Amniotic stem cell (primary cell): ENCODE data around the gene TMEM236.

Experiments used
- DNase-seq: peaks from one replicate; lab custom pipeline; 2025; lab: John Stamatoyannopoulos, UW

Gene TMEM236

DNA sequence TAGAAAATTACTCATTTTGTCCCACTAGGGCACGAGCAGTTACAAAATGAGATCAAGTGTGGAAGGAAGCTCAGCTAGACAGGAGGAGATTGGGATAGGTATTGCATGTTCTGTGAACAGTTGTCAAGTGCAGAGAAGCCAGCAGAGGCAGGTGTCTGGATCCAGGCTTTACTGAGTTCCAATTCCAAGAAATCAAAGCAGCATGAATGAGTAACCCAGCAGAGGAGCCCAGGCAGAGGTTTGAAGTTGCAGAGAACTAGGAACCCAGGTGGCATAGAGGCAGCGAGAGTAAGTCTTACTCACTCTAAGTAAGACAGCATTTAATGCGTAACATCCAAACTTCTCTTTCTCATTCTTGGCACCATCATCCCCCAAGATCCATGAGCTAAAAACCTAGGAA, 68.9 kb downstream of the TMEM236 start:
- no peak for DNase-seq

DNA sequence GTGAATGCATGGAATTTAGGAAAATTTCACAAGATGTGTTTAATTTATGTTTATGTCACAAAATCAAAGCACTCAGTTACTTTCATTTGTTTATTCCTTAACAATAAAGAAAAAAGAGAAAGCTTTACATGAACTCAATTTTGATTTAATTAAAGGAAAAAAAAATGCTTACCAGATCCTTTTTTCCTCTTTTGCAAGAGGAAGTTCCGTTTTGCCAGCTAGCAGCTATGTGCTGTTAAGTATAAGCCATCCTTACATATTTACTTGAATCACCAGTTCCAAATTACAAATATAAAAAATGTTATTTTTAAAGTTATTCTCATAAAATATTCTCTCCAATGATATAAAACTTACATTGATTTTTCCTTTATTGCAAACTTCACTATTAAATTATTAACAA, 69.9 kb downstream of the TMEM236 start:
- DNase-seq, result no peak

DNA sequence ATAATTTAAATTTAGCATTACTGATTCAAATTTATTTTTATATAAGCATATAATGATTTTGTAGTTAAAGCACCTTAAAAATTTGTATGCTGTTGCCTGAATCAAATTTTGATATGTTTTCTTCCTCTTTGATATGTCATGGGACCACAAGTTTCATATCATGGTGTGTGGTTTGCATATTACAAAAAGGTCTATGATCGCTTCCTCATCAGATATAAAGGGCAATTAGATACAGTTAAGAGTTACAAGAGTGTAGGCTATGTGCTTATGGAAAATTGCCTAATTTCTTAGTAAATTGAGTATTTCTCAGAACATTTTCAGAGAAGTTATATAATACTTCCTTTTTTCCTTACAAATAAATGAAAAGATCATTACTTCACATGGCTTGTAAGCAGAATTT, 79.3 kb downstream of the TMEM236 start:
- DNase-seq, result no peak

DNA sequence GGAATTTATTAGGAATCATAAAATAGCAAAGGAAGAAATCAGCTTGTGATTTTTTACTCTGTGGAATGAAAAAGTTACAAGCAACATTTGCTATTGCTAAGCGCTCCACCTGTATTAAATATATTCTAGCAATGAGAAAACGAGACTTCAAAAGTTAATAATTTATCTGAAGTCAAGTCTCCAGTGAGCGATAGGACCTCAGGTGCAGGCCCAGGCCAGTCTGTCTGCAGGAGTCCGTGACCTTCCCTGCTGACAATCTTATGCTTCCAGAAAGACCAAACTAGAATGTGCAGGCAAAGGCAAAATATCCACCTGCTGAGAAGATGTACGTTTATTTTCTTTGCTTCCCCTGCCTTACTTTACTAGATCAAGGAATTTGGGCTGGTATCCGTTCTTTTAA, 79.9 kb downstream of the TMEM236 start:
- DNase-seq, result no peak

DNA sequence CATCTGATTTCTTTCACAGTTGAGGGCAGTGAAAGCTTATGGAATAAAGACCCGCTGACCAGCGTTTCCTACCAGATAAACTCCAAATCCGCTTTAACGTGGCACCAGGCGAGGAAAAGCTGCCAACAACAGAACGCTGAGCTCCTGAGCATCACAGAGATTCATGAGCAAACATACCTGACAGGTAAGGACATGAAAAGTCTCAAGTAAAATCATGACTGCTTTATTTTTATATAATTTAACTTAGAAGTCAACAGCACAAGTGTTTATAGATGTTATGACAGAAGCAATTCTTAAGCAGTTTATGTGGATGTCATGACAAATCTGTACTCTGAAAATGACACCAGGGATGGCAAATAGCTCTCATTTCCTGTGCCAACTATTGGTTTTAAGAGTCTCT, 81.7 kb downstream of the TMEM236 start:
- no peak for DNase-seq

DNA sequence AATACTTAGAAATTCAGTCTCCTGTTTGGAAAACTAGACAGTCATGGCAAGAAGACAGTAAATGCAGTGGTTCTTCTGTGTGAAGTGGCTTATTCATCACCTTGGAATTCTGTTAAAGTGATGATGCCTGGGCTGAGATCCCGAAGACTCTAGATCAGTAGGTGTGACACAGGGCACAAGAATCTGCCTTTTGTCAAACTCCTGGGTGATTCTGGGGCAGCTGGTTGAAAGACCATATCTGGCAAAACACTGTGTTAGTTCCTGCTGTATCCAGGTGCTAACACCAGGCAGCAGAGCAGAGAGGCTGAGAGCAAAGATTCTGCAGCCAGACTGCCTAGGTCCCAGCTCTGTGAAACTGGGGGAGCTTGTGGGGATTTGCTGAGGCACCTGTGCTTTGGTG, 83.7 kb downstream of the TMEM236 start:
- DNase-seq, result peak; percentile 68

DNA sequence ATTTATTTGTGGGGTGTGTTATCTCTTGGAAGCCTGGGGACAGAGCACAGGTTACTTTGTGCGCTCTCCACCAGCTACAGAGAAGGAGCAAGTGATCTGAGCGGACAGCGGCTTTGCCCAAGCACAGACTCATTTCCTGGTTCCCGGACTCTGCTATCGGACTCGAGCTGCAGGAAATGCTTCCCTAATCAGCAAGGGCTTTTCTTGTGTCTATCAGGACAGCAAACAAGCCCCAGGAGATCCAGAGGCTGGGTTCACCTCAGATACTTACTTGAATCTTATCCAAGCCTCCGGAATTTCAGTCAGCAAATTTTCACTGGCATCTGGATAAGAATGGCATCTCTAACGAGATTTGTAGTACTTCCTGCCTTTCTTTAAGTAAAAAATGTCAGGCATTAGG, 84.9 kb downstream of the TMEM236 start:
- DNase-seq, result peak; percentile 25

DNA sequence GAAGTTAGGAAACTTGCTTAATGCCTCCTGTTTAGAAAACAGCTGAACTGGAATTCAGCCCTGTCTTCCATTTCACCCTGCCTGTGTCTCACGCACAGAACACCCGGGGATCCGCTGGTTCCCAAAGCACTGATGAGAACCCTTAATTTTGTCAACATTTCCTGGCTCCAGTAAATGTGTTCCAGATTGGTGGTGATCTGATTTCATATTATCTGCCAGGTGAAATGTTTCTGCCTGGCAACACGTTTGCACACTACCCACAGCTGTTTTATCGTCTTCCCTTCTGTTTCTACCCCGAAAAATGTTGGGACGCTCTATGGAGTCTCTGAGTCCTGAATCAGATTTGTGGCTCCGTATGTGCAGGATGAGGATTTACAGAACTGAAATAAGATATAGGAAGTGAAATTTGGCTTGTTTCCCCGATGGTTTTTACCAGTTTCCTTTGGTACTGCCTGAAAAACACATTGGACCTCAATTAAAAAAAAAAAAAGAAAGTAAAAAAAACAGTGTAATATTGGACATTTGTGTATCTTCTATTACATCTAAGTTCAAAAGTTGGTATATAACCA, 86.2 kb downstream of the TMEM236 start:
- DNase-seq, result no peak

DNA sequence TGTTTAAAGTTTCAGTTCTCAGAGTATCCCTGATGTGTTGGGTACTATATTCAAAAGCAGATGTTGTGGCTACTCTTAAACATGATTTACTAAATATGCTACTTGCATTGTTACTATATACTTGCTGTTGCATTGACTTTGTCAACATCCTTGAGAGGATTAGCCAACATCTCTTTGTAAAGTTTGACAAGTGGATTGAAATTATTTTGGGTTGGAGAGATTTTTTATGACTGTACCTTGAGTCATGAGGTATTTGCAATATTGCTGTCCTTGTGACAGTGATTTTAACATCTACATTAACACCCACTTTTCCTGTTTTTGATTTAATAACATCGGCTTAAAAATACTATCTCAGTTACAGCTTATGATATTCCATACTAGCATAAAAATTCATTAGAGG, 89.0 kb downstream of the TMEM236 start:
- no peak for DNase-seq

DNA sequence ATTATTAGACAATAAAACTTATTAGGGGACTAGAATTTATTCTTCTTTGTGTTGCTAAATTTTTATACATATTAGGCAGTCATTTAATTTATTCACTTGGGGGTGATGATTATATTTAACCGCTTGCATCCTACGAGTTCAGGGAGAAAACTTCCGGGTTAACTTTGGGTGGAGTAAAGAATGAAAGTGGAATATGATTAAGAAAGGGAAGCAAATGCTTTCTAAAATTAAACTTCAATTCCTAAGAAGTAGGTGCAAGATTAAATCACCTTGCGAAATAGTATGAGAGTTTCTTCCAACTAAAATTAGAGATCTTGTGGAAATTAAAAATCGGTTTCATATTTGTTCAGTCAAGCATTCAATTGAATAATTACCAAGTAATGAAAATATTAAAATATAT, 90.6 kb downstream of the TMEM236 start:
- DNase-seq, result no peak

DNA sequence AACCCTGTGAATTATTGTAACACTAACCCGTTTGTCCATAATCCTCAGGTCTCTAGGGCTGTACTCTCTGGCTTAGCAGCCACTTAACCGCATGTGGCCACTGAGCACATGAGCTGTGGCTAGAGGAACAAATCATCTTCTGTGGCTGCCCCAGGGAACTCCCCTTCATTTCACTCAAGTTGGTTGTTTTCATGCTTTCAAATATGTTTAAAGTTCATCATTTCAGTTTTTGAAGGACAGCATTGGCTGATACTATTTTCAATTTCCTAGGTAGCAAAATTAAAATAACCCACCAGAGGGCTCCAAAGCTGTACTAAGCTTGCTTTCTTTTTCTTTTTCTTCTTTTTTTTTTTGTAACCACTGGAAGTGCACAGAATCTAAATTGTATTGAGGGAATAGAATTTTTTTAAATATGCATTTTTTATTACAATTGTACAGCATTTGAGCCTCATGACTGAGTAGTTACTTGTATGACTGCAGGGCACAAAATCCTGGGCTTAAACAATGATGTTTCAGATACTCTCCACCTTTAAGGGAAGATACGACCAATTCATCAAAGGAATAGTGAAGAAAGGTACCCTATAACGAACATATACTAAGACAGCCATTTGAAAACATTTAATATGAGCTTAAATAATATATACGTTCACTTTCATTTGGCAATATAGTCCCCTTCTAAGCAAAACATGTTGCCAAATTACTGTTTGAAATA, 95.7 kb downstream of the TMEM236 start:
- DNase-seq, result no peak

DNA sequence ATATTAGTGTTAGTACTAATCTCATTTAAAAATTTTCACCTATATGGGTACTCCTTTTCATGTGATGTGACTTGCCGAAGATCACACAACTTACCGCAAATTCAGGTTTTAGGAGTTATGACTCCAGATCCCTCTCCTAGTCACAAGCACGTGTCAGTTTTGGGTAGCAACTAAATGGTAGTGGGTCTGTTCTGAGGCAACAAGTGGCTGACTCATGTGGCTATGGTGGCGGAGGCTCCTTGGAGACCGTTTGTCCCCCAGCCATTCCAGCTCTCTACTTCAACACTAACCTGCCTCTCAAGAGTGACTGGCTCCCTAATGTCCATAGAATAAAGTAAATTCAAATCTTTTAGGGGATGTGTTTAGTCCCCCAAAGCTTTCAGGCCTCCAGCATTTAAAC, 96.6 kb downstream of the TMEM236 start:
- DNase-seq, result no peak
